Measurements from ENCODE around the gene CDC34.

CDC34 gene

DNA sequence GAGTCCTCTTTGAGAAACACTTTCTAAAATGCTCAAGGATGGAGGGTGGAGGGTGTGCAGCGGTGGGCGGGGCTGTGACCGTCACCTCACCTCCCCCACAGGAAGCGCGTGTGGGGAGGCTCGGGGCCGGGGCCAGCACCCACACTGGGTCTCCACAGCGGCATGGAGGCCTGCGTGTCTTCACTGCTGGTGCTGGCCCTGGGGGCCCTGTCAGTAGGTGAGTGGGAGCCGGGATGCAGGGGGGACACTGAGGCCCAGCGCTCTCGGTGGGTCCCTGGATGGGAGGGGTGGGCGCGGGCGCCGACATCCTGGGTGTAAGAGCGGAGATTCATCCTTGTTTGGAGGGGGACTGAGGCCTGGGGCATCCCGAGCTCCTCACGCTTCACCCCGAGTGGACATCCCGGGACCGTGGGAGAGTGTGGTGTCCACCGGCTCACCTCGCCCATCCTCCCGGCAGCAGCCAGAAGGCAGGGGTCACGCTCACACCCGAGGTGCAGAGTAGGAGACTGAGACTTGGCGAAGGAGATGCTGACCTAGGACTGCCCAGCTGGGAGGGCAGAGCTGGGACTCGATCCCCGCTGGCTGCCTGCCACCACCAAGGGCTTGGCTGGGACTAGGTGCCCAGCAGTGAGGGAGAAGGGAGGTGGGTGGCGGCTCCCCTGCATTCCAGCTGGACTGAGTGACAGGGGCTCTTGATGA lies 12.5 kb downstream of the CDC34 start, which contains the start of gene GZMM:
Gene GZMM, plus strand, starts transcription at position 144 of the 699 bp plus-strand sequence. Its CDS starts 19 bp downstream, at position 163.
- DNase-seq, result peak; percentile 75

GRCh38 chr19:547117-547516 lies 15.6 kb downstream of the CDC34 start:
- DNase-seq, result no peak

GRCh38 chr19:547836-548720 lies 16.5 kb downstream of the CDC34 start:
- DNase-seq, result no peak

- DNase-seq, result no peak
These were observed 17.6 kb downstream of the CDC34 start for GRCh38 chr19:548886-549830.

- DNase-seq, result no peak
These were observed 23.3 kb downstream of the CDC34 start for GRCh38 chr19:554817-555216.

DNA sequence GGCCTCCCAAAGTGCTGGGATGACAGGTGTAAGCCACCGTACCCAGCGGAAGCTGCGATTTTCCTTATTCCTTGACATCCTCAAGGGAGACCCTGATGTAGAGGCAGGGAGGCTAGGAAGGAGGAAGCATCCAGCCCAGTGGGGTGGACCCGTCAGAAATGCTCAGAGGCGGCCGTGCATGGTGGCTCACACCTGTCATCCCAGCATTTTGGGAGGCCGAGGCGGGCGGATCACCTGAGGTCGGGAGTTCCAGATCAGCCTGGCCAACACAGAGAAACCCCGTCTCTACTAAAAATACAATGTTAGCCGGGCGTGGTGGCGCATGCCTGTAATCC lies 23.9 kb downstream of the CDC34 start:
- DNase-seq, result no peak

DNA sequence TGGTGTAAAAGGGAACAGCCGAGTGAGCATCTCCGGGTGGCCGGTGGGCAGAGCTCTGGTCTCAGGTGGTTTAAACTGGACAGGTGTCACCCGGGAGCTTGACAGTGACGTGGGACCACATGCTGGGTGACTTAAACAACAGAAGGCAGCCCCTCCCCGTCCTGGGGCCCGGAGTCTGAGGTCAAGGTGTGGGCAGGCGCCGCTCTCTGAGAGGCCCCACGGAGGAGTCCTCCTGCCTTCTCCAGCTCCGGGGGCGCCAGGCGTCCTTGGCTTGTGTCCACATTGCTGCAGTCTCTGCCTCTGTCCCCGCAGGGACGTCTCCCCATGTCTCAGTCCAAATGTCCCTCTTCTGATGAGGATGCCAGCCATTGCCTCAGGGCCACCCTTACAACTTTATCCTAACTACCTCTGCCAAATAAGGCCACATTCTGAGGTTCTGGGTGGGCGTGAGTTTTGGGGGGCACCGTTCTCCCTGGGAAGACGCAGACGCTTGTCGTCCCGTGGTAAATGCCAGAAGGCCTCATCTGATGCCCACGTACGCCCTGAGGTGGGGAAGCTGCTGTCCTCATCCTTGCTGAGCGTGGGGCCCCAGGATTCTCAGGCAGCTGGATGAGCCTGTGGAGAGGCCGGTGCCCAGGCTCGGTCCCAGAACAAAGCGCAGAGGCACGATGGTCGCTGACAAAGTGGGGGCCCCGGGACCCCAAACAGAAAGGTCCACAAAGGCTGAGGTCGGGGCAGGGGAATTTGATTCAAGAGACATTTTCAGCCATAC lies 25.2 kb downstream of the CDC34 start:
- no peak for DNase-seq

GRCh38 chr19:558770-559439 lies 27.3 kb downstream of the CDC34 start:
- DNase-seq, result no peak

DNA sequence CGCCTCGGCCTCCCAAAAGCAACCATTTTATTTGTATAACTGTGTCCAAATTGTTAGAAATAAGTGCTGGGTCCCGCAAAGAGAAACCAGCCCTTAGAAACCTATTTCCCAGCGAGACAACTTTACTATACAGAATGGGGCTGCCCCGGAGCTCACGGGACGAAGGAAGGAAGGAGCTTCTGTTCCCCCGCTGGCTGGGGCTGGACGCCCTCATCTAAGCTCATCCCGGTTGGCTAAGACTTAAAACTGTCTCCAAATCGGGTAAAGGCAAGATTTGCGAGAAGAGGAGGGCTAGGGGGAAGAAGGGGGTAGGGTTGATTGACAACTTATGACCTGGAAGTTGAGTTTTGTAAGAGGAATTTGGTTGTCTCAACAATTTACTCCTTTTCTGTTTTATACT lies 28.6 kb downstream of the CDC34 start:
- no peak for DNase-seq

- no peak for DNase-seq
These were observed 34.8 kb downstream of the CDC34 start for GRCh38 chr19:566403-566802.

- DNase-seq, result no peak
These were observed 35.3 kb downstream of the CDC34 start for GRCh38 chr19:566844-567243.

DNA sequence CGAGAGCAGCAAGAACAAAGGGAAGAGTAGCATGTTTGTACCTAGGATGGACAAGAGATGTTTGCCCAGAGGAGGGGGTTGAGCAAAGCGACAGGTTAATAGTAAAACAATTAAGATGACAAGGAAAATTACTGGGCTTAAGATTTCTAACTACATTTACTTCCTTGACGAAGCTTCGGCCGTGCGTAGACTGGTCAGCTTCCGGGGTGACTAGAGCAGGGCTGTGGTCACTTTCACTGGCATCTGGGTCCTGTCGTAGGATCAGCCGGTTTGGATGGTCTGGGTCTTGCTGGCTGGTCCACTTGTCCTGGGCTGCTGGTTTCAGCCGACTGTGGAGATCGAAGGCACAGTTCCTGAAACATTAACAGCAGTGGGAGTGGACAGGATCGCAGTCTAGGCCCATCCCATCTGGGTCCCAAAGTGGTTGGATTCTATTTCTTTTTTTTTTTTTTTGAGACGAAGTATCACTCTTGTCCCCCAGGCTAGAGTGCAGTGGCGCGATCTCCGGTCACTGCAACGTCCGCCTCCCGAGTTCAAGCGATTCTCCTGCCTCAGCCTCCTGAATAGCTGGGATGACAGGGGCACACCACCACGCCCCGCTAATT lies 35.8 kb downstream of the CDC34 start:
- no peak for DNase-seq

- DNase-seq, result no peak
These were observed 38.7 kb downstream of the CDC34 start for GRCh38 chr19:570251-570686.

GRCh38 chr19:570937-571565 lies 39.5 kb downstream of the CDC34 start:
- DNase-seq, result peak; percentile 50

DNA sequence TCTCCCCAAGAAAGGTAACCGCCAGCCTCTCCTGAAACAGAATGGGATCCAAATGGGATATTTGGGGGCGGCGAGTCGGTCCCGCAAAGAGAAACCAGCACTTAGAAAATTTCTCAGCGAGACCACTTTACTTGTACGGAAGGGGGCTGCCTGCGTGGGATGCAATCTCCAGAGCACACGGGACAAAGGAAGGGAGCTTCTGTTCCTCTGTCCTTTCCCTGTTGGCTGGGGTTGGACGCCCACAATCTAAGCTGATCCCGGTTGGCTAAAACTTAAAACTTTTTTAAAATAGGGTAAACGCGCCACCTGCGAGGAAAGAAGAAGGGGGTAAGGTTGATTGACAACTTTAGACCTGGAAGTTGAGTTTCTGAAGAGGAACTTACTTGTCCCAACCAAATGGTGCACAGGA lies 40.0 kb downstream of the CDC34 start:
- DNase-seq, result no peak

- peak; percentile 98 for DNase-seq
These were observed 40.7 kb downstream of the CDC34 start, which contains the start of gene BSG for GRCh38 chr19:572140-572742. BSG (plus strand) TSS chr19:572596; CDS start chr19:572635, 39 bp downstream.

DNA sequence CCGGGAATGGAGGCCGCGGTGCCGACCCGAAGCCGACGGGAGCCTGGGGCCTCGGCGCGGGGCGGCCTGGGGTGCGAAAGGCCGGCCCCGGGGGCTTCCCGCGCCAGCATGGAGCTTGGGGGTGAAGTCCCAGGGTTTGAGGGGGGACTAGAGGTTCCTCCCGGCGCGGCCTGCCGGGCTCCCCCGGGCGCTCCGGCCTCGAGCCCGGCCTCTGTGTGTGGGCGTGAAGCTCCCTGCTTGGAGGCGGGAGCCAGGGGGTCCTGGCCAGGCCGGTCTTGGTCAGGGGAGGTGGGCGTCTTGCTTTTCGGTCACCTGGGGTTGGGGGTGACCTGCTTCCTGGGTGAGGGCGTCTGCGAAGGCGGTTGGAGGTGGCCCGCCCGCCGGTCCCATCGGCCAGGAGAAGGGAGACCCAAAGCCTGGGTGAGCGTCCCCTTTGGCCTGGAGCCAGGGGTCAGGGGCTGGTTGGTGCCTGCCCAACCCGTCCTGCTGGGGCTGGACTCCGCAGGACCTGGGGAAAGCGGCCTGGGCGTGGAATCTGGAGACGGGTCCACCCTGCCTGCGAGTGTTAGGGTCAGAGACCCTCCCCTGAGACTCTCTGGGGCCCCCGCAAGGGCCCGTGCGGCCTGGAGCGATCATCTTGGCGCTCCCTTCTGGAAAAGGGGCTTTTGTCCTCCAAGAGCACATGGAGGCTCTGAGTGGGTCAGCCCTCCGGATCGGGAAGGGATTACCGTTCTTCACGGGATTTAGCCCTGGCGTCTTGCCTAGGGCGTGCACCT lies 41.4 kb downstream of the CDC34 start:
- DNase-seq, result no peak

- DNase-seq, result no peak
These were observed 41.9 kb downstream of the CDC34 start for GRCh38 chr19:573519-573825.
